BE2C (cell line): ENCODE data around the gene BLOC1S6.

Experiments
- DNase-seq: peaks from one replicate; pipeline ENCODE4 v3.0.0-alpha.2; 2020
- H3K27me3 ChIP-seq: fragments of 250-450 bp; sonication (Bioruptor Pico); 2 replicates; pipeline ENCODE4 v1.5.1; 2020; ENCODE audit warnings: mild to moderate bottlenecking
- H3K36me3 ChIP-seq: fragments of 250-450 bp; sonication (Bioruptor Pico); 2 replicates; pipeline ENCODE4 v1.5.1; 2020; ENCODE audit warnings: mild to moderate bottlenecking
- H3K4me1 ChIP-seq: fragments of 250-450 bp; sonication (Bioruptor Pico); 2 replicates; pipeline ENCODE4 v1.5.1; 2020
- H3K4me3 ChIP-seq: 2 replicates; pipeline ENCODE4 v1.5.1; 2011; ENCODE audit warnings: low read depth, low read length
- H3K9me3 ChIP-seq: fragments of 250-450 bp; sonication (Bioruptor Pico); 2 replicates; pipeline ENCODE4 v1.5.1; 2020
- TF ChIP-seq, protein P1 (sequence below): IDR thresholded peaks from 2 replicates; pipeline ENCODE4 v1.5.1; 2012; ENCODE audit warnings: mild to moderate bottlenecking, low read depth, low read length

The BLOC1S6 gene

DNA sequence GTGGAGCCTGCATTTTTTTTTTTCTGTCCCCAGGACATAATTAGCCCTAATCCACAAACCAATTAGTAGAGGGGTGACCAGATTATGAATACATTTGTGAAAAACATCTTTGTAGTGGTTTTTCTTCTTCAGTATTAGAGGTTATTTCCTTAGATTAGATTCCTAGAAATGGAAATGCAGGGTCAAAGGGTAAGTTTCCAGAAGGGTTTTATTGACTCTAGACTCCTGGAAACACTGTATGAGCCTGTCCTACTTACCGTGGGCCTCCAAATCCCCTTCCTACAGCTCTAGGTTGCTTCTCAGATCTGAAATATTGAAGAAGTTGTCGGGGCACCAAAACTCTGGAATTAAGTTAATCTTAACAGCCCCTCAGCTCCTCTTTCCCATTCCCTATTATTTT is 70.1 kb downstream of the BLOC1S6 start:
- H3K4me1 ChIP-seq, result no peaks in the 10 kb centered on the region
- H3K36me3 ChIP-seq, result no peaks in the 10 kb centered on the region

DNA sequence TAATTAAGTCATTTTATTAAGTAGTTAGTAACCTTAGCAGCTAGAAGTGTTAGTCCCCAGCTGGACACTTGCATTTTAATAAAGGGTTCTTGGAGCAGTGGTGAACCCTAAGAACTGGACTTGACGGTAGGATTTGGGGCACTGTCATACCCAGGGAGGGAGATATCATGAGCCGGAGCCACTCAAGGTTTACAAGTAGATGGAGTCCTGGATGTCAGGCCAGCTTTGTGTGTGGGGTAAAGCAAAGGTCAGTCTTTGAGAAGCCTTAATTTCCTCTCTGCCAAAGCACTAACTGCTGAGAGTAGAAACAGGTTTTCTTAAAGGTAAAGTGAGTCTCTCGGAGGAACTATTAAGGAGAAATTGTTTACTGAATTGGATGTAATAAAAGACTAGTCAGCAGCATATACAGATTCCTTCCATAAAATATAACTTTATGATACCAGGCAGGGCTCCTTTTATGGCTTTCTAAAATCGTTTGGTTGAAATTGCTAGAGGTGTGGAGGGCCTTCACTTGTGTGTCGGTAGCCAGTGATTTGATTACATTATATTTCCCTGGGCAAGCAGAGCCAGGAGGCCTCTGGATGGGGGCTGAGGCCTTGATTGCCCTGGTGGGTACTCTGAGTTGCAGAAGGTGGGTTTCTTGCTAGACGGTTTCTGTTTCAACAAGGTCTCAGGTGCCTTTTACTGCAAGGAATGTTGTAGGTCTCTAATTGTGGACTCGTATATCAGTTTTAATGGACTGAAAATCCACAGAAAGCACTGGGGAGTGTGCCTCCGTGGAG is 70.8 kb downstream of the BLOC1S6 start:
- no peak overlapping the region for H3K4me3 ChIP-seq
- DNase-seq, result no peak
- TF ChIP-seq, protein P1, sequence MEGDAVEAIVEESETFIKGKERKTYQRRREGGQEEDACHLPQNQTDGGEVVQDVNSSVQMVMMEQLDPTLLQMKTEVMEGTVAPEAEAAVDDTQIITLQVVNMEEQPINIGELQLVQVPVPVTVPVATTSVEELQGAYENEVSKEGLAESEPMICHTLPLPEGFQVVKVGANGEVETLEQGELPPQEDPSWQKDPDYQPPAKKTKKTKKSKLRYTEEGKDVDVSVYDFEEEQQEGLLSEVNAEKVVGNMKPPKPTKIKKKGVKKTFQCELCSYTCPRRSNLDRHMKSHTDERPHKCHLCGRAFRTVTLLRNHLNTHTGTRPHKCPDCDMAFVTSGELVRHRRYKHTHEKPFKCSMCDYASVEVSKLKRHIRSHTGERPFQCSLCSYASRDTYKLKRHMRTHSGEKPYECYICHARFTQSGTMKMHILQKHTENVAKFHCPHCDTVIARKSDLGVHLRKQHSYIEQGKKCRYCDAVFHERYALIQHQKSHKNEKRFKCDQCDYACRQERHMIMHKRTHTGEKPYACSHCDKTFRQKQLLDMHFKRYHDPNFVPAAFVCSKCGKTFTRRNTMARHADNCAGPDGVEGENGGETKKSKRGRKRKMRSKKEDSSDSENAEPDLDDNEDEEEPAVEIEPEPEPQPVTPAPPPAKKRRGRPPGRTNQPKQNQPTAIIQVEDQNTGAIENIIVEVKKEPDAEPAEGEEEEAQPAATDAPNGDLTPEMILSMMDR, result no peak
- H3K4me1 ChIP-seq, result no peaks in the 10 kb centered on the region
- no peaks in the 10 kb centered on the region for H3K27me3 ChIP-seq
- no peaks in the 10 kb centered on the region for H3K36me3 ChIP-seq
- H3K9me3 ChIP-seq, result no peaks in the 10 kb centered on the region

More for the DNA sequence above, 70.1 kb downstream of the BLOC1S6 start:
- no peak overlapping the region for H3K4me3 ChIP-seq
- TF ChIP-seq, protein P1, result no peak
- no peaks in the 10 kb centered on the region for H3K27me3 ChIP-seq
- H3K9me3 ChIP-seq, result no peaks in the 10 kb centered on the region
- no peak for DNase-seq
